Type B pancreatic cell (in vitro differentiated cells): Measurements from ENCODE around the gene TAF4B. TPM values are rescaled to one million over a fixed set of nuclear protein-coding genes. Genes with fewer than 3 reads are reported as not detected.

Experiments
- DNase-seq: peaks from one replicate; pipeline ENCODE4 v3.0.0; 2021; ENCODE audit warnings: mixed read lengths; ENCODE audit not compliant: unreplicated experiment; ENCODE audit errors: extremely low spot score
- H3K27ac Mint-ChIP-seq: 2 replicates; pipeline ENCODE4 v1.8.0; 2021; ENCODE audit warnings: mild to moderate bottlenecking, mixed read lengths
- H3K27me3 Mint-ChIP-seq: 2 replicates; pipeline ENCODE4 v1.8.0; 2021; ENCODE audit warnings: mixed read lengths
- H3K36me3 Mint-ChIP-seq: 2 replicates; pipeline ENCODE4 v1.8.0; 2021; ENCODE audit warnings: mixed read lengths
- H3K4me1 Mint-ChIP-seq: one replicate; pipeline ENCODE4 v1.8.0; 2021; ENCODE audit warnings: mixed read lengths; ENCODE audit not compliant: unreplicated experiment
- H3K4me3 Mint-ChIP-seq: 2 replicates; pipeline ENCODE4 v1.8.0; 2021; ENCODE audit warnings: mild to moderate bottlenecking, mixed read lengths
- H3K9me3 Mint-ChIP-seq: 2 replicates; pipeline ENCODE4 v1.8.0; 2021; ENCODE audit warnings: mixed read lengths
- total RNA-seq: library from RNA; stranded (reverse); gene quantifications from 2 replicates; pipeline ENCODE4 v1.2.1, GENCODE V29; 2021; ENCODE audit warnings: low replicate concordance
- TF ChIP-seq, protein P1 (sequence below): fragments of 200-600 bp; sonication (generic); conservative IDR thresholded peaks from 2 replicates; pipeline ENCODE4 v1.5.0; 2021; ENCODE audit warnings: antibody characterized with exemption, mild to moderate bottlenecking

Gene TAF4B
- total RNA-seq, 1 donor from 2014 or later, result 5.1 TPM

DNA sequence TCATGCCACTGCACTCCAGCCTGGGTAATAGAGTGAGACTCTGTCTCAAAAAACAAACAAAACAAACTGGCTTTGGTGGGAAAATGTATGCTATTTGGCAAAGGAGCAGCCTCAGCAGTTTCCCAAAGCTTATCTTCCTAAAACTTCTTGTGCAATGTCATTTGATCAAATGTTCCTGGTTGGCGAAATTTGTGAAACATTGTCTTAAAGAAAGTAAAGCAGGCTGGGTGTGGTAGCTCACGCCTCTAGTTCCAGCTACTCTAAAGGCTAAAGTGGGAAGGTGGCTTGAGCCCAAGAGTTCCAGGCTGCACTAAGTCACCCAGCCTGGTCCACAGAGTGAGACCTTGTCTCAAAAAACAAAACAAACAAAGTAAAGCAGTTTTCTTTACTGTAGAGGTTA lies 17.3 kb upstream of the TAF4B start:
- no peaks in the 10 kb centered on the region for H3K4me1 Mint-ChIP-seq
- no peaks in the 10 kb centered on the region for H3K36me3 Mint-ChIP-seq
- H3K4me3 Mint-ChIP-seq, result no peak overlapping the region
- TF ChIP-seq, protein P1, sequence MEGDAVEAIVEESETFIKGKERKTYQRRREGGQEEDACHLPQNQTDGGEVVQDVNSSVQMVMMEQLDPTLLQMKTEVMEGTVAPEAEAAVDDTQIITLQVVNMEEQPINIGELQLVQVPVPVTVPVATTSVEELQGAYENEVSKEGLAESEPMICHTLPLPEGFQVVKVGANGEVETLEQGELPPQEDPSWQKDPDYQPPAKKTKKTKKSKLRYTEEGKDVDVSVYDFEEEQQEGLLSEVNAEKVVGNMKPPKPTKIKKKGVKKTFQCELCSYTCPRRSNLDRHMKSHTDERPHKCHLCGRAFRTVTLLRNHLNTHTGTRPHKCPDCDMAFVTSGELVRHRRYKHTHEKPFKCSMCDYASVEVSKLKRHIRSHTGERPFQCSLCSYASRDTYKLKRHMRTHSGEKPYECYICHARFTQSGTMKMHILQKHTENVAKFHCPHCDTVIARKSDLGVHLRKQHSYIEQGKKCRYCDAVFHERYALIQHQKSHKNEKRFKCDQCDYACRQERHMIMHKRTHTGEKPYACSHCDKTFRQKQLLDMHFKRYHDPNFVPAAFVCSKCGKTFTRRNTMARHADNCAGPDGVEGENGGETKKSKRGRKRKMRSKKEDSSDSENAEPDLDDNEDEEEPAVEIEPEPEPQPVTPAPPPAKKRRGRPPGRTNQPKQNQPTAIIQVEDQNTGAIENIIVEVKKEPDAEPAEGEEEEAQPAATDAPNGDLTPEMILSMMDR, result no peak
- no peak for DNase-seq
- H3K9me3 Mint-ChIP-seq, result no peaks in the 10 kb centered on the region
- no peak overlapping the region for H3K27ac Mint-ChIP-seq
- no peaks in the 10 kb centered on the region for H3K27me3 Mint-ChIP-seq

- Mint-ChIP-seq H3K4me1 (no peaks in the 10 kb centered on the region), H3K27me3 (peaks cover 4% of the 10 kb centered on the region), H3K36me3 (no peaks in the 10 kb centered on the region), H3K9me3 (no peaks in the 10 kb centered on the region), H3K27ac (no peak overlapping the region), H3K4me3 (no peak overlapping the region)
- no peak for DNase-seq
- TF ChIP-seq, protein P1, result no peak
Measured at GRCh38 chr18:26210147-26210546, 16.1 kb upstream of the TAF4B start.

DNA sequence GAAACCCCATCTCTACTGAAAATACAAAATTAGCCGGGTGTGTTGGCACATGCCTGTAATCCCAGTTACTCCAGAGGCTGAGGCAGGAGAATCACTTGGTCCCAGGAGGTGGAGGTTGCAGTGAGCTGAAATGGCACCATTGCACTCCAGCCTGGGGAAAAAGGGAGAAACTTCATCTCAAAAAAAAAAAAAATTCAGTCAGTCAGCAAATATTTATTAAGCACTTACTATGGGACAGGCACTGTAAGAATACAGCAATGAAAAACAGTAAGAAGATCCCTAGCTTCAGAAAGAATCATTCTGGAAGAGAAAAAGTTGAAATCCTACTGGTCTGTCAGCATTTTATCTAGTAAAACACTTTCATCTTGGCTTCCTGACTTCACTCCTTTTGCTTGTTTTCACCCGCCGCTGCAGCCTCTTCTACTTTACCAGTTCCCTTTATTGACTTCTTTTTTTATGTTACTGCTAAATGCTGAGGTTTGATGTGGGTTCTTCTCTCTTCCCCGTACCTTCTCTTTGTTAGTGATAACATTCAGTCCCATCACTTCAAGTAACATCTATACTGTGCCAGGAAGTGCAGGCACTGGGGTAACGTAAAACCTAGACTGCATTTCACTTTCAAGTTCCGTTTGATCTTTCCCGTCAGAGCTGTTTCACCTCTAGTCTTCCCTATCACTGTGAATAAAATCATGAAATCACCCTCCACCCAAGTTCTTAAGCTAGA lies 10.8 kb upstream of the TAF4B start:
- Mint-ChIP-seq H3K9me3 (no peaks in the 10 kb centered on the region), H3K4me3 (no peak overlapping the region), H3K36me3 (no peaks in the 10 kb centered on the region), H3K27me3 (peaks cover 7% of the 10 kb centered on the region), H3K4me1 (no peaks in the 10 kb centered on the region), H3K27ac (no peak overlapping the region)
- DNase-seq, result no peak
- TF ChIP-seq, protein P1, result no peak

- peaks cover 11% of the 10 kb centered on the region for H3K4me1 Mint-ChIP-seq
- peak overlapping the region; percentile 95 for H3K4me3 Mint-ChIP-seq
- no peaks in the 10 kb centered on the region for H3K36me3 Mint-ChIP-seq
- peak overlapping the region; percentile 93 for H3K27ac Mint-ChIP-seq
- no peaks in the 10 kb centered on the region for H3K9me3 Mint-ChIP-seq
- TF ChIP-seq, protein P1, result no peak
- peaks cover 37% of the 10 kb centered on the region for H3K27me3 Mint-ChIP-seq
- DNase-seq, result no peak
Measured at GRCh38 chr18:26225022-26225693, 1.1 kb upstream of the TAF4B start.

- DNase-seq, result no peak
- peak overlapping the region; percentile 95 for H3K4me3 Mint-ChIP-seq
- peak overlapping the region; percentile 93 for H3K27ac Mint-ChIP-seq
- H3K36me3 Mint-ChIP-seq, result no peaks in the 10 kb centered on the region
- H3K9me3 Mint-ChIP-seq, result no peaks in the 10 kb centered on the region
- peaks cover 11% of the 10 kb centered on the region for H3K4me1 Mint-ChIP-seq
- TF ChIP-seq, protein P1, result no peak
- peaks cover 36% of the 10 kb centered on the region for H3K27me3 Mint-ChIP-seq
Measured at GRCh38 chr18:26225915-26226228, 373 bp upstream of the TAF4B start.
